ENCODE data around the gene CMTM4. TPM values are rescaled to one million over a fixed set of nuclear protein-coding genes. Genes with fewer than 3 reads are reported as not detected.
"Not testable (repeated sequence)": the region's sequence is repeated elsewhere in the genome, so short reads cannot be mapped to it uniquely, and the experiment has no call there.

Gene CMTM4
- total RNA-seq, 4 donors from 2014 or later = 14.2 to 22.7 (median 19.6) TPM

DNA sequence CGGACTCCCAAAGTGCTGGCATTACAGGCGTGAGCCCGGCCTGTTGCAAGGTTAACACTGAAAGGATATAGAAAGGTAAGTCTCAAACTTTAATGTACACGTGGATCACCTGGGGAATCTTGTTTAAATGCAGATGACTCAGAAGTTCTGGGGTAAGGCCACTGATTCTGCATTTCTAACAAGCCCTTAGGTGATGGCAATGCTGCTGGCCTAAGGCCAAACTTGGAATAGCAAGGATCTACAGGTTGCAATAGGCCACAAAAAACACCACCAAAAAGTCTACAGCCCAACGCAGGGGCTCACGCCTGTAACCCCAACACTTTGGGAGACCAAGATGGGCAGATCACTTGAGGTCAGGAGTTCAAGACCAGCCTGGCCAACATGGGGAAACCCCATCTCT is 4.2 kb downstream of the CMTM4 start:
- Histone ChIP-seq H3K4me1 (peaks cover 0 to 22% (median 7%) of the 10 kb centered on the region in 4 donors), H3K9me3 (no peaks in the 10 kb centered on the region), H3K27ac (no peak overlapping the region), H3K27me3 (no peaks in the 10 kb centered on the region), H3K36me3 (no peaks in the 10 kb centered on the region), H3K4me3 (no peak overlapping the region)
- 91 to 94% methylated on average over 6 of the region's 6 CpGs for WGBS, 2 donors
- no peak for TF ChIP-seq EP300 (IDR thresholded peaks at IDR 0.05)
- TF ChIP-seq POLR2A (IDR thresholded peaks at IDR 0.05) = no peak
- TF ChIP-seq, protein P1, sequence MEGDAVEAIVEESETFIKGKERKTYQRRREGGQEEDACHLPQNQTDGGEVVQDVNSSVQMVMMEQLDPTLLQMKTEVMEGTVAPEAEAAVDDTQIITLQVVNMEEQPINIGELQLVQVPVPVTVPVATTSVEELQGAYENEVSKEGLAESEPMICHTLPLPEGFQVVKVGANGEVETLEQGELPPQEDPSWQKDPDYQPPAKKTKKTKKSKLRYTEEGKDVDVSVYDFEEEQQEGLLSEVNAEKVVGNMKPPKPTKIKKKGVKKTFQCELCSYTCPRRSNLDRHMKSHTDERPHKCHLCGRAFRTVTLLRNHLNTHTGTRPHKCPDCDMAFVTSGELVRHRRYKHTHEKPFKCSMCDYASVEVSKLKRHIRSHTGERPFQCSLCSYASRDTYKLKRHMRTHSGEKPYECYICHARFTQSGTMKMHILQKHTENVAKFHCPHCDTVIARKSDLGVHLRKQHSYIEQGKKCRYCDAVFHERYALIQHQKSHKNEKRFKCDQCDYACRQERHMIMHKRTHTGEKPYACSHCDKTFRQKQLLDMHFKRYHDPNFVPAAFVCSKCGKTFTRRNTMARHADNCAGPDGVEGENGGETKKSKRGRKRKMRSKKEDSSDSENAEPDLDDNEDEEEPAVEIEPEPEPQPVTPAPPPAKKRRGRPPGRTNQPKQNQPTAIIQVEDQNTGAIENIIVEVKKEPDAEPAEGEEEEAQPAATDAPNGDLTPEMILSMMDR (IDR thresholded peaks at IDR 0.05) = no peak
- DNase-seq (ENCODE audit: low spot score in 2 of 2) = no peak

DNA sequence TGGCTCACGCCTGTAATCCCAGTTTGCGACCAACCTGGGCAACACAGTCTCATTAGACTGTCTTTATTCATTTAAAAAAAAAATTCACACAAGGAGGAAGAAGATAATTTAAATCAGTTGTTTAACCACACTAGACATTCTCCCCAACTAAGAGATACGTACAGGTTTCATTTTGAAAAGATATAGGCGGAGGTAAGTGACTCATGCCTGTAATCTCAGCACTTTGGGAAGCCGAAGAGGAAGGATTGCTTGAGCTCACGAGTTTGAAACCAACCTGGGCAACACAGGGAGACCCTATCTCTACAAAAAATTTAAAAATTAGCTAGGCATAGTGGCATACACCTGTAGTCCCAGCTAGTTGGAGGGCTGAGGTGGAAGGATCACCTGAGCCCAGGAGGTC is 5.3 kb downstream of the CMTM4 start:
- no peak for DNase-seq (ENCODE audit: low spot score in 2 of 2)
- 92 to 95% methylated on average over 6 of the region's 6 CpGs for WGBS, 2 donors
- Histone ChIP-seq H3K9me3 (no peaks in the 10 kb centered on the region), H3K36me3 (no peaks in the 10 kb centered on the region), H3K27me3 (no peaks in the 10 kb centered on the region), H3K4me3 (no peak overlapping the region), H3K27ac (no peak overlapping the region), H3K4me1 (peaks cover 0 to 17% (median 7%) of the 10 kb centered on the region in 4 donors)
- TF ChIP-seq EP300 (IDR thresholded peaks at IDR 0.05) = no peak
- no peak for TF ChIP-seq POLR2A (IDR thresholded peaks at IDR 0.05)
- TF ChIP-seq, protein P1 (IDR thresholded peaks at IDR 0.05) = no peak

DNA sequence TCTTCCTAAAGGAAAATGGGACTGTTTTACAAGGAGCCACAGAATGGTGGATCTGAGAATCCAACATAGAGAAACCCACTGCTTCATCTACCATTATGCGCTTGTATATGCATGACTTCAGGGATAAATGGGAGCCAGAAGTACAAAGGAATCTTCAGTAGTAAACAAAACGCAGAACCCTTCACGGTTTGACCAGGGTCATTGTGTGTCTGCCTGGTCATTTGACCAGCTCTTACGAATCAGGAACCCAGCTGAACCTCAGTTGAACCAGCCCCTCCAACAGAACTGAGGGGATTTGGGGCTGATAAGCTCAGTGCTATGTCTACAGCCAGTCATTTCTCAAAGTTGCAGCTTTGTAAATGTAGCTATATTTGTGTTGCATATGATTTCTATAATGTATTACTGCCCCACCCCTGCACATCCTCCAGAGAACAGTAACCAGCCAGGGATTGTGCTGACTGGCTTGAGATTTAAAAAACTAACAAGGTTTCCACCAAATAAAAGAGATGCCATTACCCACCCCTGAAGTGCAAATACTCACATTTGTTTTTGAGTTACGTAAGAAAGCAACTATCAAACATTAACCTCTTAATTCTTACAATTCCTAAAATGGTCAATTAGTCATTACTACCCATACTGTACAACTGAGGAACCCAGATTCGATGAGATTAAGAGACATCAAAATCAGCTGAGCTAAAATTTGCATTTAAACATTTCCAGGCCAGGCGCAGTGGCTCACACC is 6.3 kb downstream of the CMTM4 start:
- H3K27me3 ChIP-seq = no peaks in the 10 kb centered on the region
- 65 to 68% methylated on average over 7 of the region's 7 CpGs for WGBS, 2 donors
- no peak overlapping the region for H3K4me3 ChIP-seq
- TF ChIP-seq, protein P1 (IDR thresholded peaks at IDR 0.05) = no peak
- TF ChIP-seq POLR2A (IDR thresholded peaks at IDR 0.05) (no peak), EP300 (IDR thresholded peaks at IDR 0.05) (no peak)
- H3K27ac ChIP-seq = no peak overlapping the region
- H3K36me3 ChIP-seq = no peaks in the 10 kb centered on the region
- H3K9me3 ChIP-seq = no peaks in the 10 kb centered on the region
- no peak for DNase-seq (ENCODE audit: low spot score in 2 of 2)
- peaks cover 0 to 7% (median under 1%) of the 10 kb centered on the region in 4 donors for H3K4me1 ChIP-seq

DNA sequence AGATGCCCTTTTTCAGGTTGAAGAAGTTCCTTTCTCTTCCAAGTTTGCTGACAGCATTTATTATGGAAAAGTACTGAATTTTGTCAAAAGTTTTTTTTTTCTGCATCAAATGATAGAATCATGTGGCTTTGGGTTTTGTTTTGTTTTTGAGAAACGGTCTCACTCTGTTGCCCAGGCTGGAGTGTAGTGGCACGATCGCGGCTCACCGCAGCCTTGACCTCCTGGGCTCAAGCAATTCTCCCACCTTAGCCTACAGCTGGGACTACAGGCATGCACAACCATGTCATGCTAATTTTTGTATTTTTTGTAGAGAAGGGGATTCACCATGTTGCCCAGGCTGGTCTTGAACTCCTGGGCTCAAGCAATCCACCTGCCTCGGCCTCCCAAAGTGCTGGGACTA is 7.3 kb downstream of the CMTM4 start:
- no peak overlapping the region for H3K27ac ChIP-seq
- WGBS, 2 donors = 90% methylated on average over 6 of the region's 6 CpGs
- H3K27me3 ChIP-seq = no peaks in the 10 kb centered on the region
- H3K4me3 ChIP-seq = no peak overlapping the region
- DNase-seq (ENCODE audit: low spot score in 2 of 2) = no peak
- H3K36me3 ChIP-seq = no peaks in the 10 kb centered on the region
- no peaks in the 10 kb centered on the region for H3K9me3 ChIP-seq
- TF ChIP-seq POLR2A (IDR thresholded peaks at IDR 0.05) (no peak), EP300 (IDR thresholded peaks at IDR 0.05) (no peak)
- TF ChIP-seq, protein P1 (IDR thresholded peaks at IDR 0.05) = no peak
- H3K4me1 ChIP-seq = no peaks in the 10 kb centered on the region

DNA sequence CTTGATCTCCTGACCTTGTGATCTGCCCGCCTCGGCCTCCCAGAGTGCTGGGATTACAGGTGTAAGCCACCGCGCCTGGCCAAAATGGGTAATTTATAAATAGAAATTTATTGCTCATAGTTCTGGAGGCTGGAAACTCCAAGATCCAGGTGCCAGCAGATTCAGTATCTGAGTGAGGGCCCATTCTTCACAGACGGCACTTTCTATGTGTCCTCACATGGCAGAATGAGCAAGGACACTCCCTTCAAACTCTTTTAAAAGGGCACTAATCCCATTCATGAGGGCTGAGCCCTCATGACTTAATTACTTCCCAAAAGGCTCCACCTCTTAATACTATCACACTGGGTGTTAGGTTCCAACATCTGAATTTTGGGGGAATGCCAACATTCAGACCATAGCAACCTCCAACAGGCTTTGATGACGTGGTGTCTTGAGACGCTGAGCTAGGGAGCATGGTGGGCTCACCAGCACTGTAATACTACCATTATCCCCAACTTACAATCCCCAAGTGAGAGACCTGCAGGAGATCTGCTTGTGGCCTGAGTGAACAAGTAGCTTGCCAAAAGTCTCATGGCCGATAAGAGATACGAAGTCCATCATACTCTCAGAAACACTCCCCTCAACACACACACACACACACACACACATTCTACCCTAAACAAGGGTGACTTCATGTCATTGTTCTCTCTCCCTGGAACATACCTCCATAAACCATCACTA is 8.5 kb downstream of the CMTM4 start:
- DNase-seq (ENCODE audit: low spot score in 2 of 2) = no peak
- no peak overlapping the region for H3K4me3 ChIP-seq
- H3K9me3 ChIP-seq = no peaks in the 10 kb centered on the region
- TF ChIP-seq EP300 (IDR thresholded peaks at IDR 0.05) (no peak), POLR2A (IDR thresholded peaks at IDR 0.05) (no peak)
- TF ChIP-seq, protein P1 (IDR thresholded peaks at IDR 0.05) = no peak
- WGBS, 2 donors = 94 to 96% methylated on average over 9 of the region's 9 CpGs
- no peak overlapping the region for H3K27ac ChIP-seq
- no peaks in the 10 kb centered on the region for H3K36me3 ChIP-seq
- H3K27me3 ChIP-seq = no peaks in the 10 kb centered on the region
- no peaks in the 10 kb centered on the region for H3K4me1 ChIP-seq

DNA sequence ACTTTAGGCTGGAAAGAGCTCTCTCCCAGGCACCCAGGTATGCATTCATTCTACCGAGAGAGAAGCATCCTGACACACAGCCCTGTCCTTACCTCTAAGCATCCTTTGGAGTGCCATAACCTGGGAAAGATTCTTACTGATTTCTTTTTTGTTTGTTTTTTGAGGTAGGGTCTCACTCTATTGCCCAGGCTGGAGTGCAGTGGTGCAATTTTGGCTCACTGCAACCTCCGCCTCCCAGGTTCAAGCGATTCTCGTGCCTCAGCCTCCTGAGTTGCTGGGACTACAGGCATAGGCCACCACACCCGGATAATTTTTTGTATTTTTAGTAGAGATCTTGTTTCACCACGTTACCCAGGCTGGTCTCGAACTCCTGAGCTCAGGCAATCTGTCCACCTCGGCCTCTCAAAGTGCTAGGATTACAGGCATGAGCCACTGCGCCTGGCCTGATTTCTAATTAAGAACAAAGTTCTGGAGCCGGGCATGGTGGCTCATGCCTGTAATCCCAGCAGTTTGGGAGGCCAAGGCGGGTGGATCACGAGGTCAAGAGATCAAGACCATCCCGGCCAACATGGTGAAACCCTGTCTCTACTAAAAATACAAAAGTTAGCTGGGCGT is 10.9 kb downstream of the CMTM4 start:
- not testable (repeated sequence) for H3K36me3 ChIP-seq; H3K27ac ChIP-seq; H3K9me3 ChIP-seq; DNase-seq (ENCODE audit: low spot score in 2 of 2); H3K27me3 ChIP-seq; H3K4me3 ChIP-seq
- peaks cover 0 to 13% (median 0%) of the 10 kb centered on the region in 4 donors for H3K4me1 ChIP-seq
- WGBS, 2 donors = 92 to 93% methylated on average over 14 of the region's 14 CpGs

All from tibial nerve (tissue), 4 donors.